Adrenal gland (tissue), 12 donors: ENCODE results near the gene LMNTD1. TPM values are rescaled to one million over a fixed set of nuclear protein-coding genes. Genes with fewer than 3 reads are reported as not detected.

Experiments
- DNase-seq, 7 donors: peaks; one replicate each; pipeline ENCODE4 v3.0.0-alpha.2; 2019 to 2020
- H3K27ac ChIP-seq, 5 donors: fragments of 200-600 bp; sonication (generic) in 4 of 5; 1 replicate in 3 of 5; 2 replicates in 2 of 5; pipeline versions ENCODE4 v1.5.1 to v1.8.0; 2016 to 2020; ENCODE audit warnings: mild to moderate bottlenecking in 1 of 5
- H3K27me3 ChIP-seq: fragments of 200-600 bp; 2 replicates; pipeline ENCODE4 v1.8.0; 2021
- H3K36me3 ChIP-seq, 2 donors: fragments of 200-600 bp; replicated peaks in 1 of 2; 1 replicate in 1 of 2; 2 replicates in 1 of 2; pipeline versions ENCODE4 v1.5.1 to v1.8.0; 2018 to 2022
- H3K4me1 ChIP-seq, 2 donors: fragments of 200-600 bp; replicated peaks in 1 of 2; 1 replicate in 1 of 2; 2 replicates in 1 of 2; pipeline versions ENCODE4 v1.5.1 to v1.8.0; 2018 to 2021
- H3K4me3 ChIP-seq, 4 donors: fragments of 200-600 bp; sonication (generic) in 3 of 4; one replicate each; pipeline ENCODE4 v1.5.1; 2016 to 2018
- H3K9me3 ChIP-seq, 3 donors: fragments of 200-600 bp; sonication (generic) in 1 of 3; replicated peaks in 1 of 3; 1 replicate in 2 of 3; 2 replicates in 1 of 3; pipeline versions ENCODE4 v1.5.1 to v1.8.0; 2016 to 2021
- POLR2A ChIP-seq, 2 donors: fragments of 450-650 bp; IDR thresholded peaks; one replicate each; pipeline ENCODE4 v1.6.1; 2017; ENCODE audit warnings: antibody characterized with exemption in 2 of 2, mild to moderate bottlenecking in 2 of 2, moderate library complexity in 1 of 2
- WGBS, 4 donors: extraction: QIAGEN DNeasy Blood & Tissue Kit in 2 of 4; methylation state at CpG; one replicate each; pipeline versions ENCODE4 v1.1.5 to v1.1.7; 2013 to 2017; 5-methylcytosine and 5-hydroxymethylcytosine counted together
- intact Hi-C, 2 donors: fragments of 100-400 bp; cut with DNase I; formaldehyde crosslinking; loops; one replicate each; pipeline versions ENCODE4 v1.14.1 to v1.15.0; 2022 to 2023
- polyA plus RNA-seq, 3 donors: library from polyadenylated mRNA; stranded (reverse); fragments of 200-250 nt in 2 of 3; fragments of 350-450 nt in 1 of 3; fragmentation: Illumina TruSeq in 1 of 3; extraction: RNeasy Lipid Tissue Mini Kit (QIAGEN cat#74804) in 1 of 3; gene quantifications; one replicate each; pipeline ENCODE4 v1.2.3, GENCODE V29; 2013 to 2014
- total RNA-seq, 9 donors: library from RNA; depleted of rRNA in 4 of 9; stranded (reverse); fragments of >200 nt in 4 of 9; fragments of 120-200 nt in 1 of 9; fragmentation: NEBNext Ultra II Directional in 1 of 9; extraction: Animal tissue kit (Norgen Biotek cat#: 25700) in 1 of 9; gene quantifications; one replicate each; pipeline versions ENCODE4 v1.1.0 to v1.2.4, GENCODE V29; 2013 to 2023
- TF ChIP-seq, protein P1 (sequence below), 6 experiments: fragments of 450-650 bp in 4 of 6; fragments of 200-600 bp in 2 of 6; sonication (generic) in 1 of 6; IDR thresholded peaks; 1 replicate in 5 of 6; 2 replicates in 1 of 6; pipeline versions ENCODE4 v1.5.1 to v1.8.0; 2016 to 2021; ENCODE audit warnings: antibody characterized with exemption in 6 of 6, mild to moderate bottlenecking in 2 of 6, moderate library complexity in 1 of 6
- donor health status: healthy with polysubstance abuse.
- donor health status: Bipolar disorder and iron deficiency.
- donor health status: DM: yes; HTN: yes; CAD: no.
- donor health status: DM: no; HTN: no; CAD: no.
- donor health status: DM: no; HTN: no; CAD: no.
- donor health status: DM: yes; HTN: yes; CAD: no.

LMNTD1 gene
- total and polyA plus RNA-seq, 12 donors = 0.27 to 4.9 (median 0.46) TPM; not detected in 9

DNA sequence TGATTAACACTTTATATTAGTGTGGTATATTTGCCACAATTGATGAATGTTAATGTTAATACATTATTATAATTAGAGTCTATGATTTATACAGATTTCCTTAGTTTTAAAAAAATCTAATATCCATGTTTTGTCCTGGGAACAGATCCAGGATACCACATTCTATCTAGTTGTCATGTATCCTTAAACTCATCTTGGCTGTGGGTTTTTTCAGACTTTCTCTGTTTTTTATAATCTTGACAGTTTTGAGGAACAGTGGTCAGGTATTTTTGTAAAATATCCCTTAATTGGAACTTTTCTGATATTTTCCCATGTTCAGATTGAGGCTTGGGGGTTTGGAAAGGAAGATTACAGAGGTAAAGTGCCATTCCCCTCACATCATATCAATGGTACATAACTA, 104.1 kb downstream of the LMNTD1 start:
- intact Hi-C loops = no loop called here
- no peak for DNase-seq
- Histone ChIP-seq H3K36me3 (no peaks in the 10 kb centered on the region), H3K9me3 (no peaks in the 10 kb centered on the region), H3K4me1 (no peaks in the 10 kb centered on the region), H3K27me3 (peaks cover 5% of the 10 kb centered on the region), H3K27ac (no peak overlapping the region), H3K4me3 (no peak overlapping the region)
- TF ChIP-seq, protein P1, sequence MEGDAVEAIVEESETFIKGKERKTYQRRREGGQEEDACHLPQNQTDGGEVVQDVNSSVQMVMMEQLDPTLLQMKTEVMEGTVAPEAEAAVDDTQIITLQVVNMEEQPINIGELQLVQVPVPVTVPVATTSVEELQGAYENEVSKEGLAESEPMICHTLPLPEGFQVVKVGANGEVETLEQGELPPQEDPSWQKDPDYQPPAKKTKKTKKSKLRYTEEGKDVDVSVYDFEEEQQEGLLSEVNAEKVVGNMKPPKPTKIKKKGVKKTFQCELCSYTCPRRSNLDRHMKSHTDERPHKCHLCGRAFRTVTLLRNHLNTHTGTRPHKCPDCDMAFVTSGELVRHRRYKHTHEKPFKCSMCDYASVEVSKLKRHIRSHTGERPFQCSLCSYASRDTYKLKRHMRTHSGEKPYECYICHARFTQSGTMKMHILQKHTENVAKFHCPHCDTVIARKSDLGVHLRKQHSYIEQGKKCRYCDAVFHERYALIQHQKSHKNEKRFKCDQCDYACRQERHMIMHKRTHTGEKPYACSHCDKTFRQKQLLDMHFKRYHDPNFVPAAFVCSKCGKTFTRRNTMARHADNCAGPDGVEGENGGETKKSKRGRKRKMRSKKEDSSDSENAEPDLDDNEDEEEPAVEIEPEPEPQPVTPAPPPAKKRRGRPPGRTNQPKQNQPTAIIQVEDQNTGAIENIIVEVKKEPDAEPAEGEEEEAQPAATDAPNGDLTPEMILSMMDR (IDR thresholded peaks at IDR 0.05) = no peak
- TF ChIP-seq POLR2A (IDR thresholded peaks at IDR 0.05) = no peak

DNA sequence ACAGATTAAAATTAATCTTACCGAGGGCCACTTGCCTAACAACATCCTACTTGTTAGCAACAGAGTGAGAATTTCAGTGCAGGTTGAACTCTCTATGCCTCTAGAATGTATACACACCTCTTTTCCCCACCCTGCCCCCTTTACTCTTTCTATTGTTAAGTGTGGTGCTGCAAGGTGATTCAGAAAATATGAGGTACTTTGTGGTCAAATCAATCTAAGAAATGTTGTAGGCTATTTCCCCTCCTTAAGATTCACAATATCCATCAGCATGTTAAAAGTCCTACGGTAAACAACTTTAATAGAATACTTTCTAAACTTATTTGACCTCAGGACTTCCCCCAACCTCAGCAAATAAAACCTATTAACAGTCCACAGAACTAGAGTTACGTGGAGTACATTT, 106.0 kb downstream of the LMNTD1 start:
- intact Hi-C loops = no loop called here
- H3K9me3 ChIP-seq = no peaks in the 10 kb centered on the region
- H3K4me1 ChIP-seq = no peaks in the 10 kb centered on the region
- TF ChIP-seq, protein P1 (IDR thresholded peaks at IDR 0.05) = no peak
- no peak for TF ChIP-seq POLR2A (IDR thresholded peaks at IDR 0.05)
- 80 to 85% (median 81%) methylated on average over 3 of the region's 3 CpGs for WGBS, 4 donors
- no peak overlapping the region for H3K4me3 ChIP-seq
- H3K27me3 ChIP-seq = peaks cover 5% of the 10 kb centered on the region
- no peaks in the 10 kb centered on the region for H3K36me3 ChIP-seq
- DNase-seq = no peak
- no peak overlapping the region for H3K27ac ChIP-seq

DNA sequence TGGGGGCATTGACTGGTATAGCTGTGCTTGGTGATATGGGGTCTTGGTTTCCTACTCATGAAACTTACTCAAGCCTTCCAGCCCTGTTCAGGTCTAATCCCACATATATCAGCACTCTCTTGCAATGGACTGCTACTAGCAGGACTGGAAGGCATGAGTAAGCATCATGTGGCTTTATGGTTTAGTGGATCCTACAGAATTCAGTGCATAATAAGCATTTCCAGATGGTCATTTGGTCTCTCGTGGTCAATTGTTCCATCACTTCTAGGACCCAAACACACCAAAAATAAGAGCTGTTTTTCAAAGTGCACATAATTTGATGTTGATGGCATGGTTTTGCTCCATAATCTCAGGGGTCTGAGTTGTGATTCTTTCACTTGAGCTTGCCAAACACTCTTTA, 114.4 kb downstream of the LMNTD1 start:
- TF ChIP-seq, protein P1 (IDR thresholded peaks at IDR 0.05) = no peak
- TF ChIP-seq POLR2A (IDR thresholded peaks at IDR 0.05) = no peak

DNA sequence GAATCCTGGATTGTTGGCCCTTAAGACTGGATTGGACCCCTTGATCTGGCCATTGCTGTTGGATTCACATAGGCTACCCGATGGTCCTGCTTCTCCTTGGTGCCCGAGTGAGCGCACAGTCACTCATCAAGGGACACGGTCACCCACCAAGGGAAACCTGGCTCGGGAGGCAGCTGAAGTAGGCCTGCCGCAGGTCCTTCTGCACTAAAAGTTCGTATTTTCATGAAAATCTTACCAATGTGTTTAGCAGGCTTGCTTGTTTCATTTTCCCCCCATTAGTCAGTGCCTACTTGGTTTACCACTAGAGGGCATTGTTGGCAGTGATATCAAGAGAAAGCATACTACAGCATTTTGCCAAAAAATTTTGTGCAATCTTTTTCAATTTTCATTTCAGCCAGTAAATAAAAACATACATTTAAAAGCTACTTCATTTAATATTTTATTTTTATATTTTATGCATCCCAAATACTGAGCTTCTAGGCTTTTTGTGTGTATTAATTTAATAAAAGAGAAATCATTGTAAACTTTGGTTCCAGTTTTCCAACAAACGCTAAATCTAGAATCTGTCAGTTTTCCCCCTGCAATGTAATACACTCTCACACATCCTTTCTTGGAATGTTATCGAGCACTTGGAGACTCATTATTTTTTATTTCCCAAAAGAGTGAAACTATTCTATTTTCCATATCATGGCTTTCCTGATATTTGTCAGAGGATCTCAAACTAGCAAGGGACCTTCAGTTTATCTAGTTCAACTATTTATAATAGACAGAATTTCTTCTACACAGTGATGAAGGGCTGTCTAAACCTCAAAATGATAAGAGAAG, 116.7 kb downstream of the LMNTD1 start:
- WGBS, 4 donors = 35 to 44% (median 39%) methylated on average over 9 of the region's 9 CpGs
- DNase-seq = peak in 6 of 7 donors; percentile 35 to 61 (median 53)
- Histone ChIP-seq H3K27ac (peak overlapping the region in 2 of 5 donors; percentile 40 to 69), H3K36me3 (no peaks in the 10 kb centered on the region), H3K9me3 (no peaks in the 10 kb centered on the region), H3K4me3 (peak overlapping the region in 2 of 4 donors; percentile 28 to 54), H3K27me3 (no peaks in the 10 kb centered on the region), H3K4me1 (peaks cover 0 to 6% of the 10 kb centered on the region in 2 donors)
- TF ChIP-seq, protein P1 (IDR thresholded peaks at IDR 0.05) = peak; percentile 76 to 89 (median 84)
- TF ChIP-seq POLR2A (IDR thresholded peaks at IDR 0.05) = no peak
- intact Hi-C loops = loop anchor here in 1 of 2 donors (10.0 kb wide), 1 partner anchor 118 kb away; the partner anchor contains the start of gene LMNTD1

More for the DNA sequence above, 114.4 kb downstream of the LMNTD1 start:
- no peak for DNase-seq
- no peak overlapping the region for H3K27ac ChIP-seq
- no peaks in the 10 kb centered on the region for H3K27me3 ChIP-seq
- no peak overlapping the region for H3K4me3 ChIP-seq
- H3K9me3 ChIP-seq = no peaks in the 10 kb centered on the region
- WGBS, 4 donors = 85 to 94% (median 87%) methylated on average over 1 of the region's 1 CpG
- peaks cover 0 to 6% of the 10 kb centered on the region in 2 donors for H3K4me1 ChIP-seq
- H3K36me3 ChIP-seq = no peaks in the 10 kb centered on the region
- intact Hi-C loops = loop anchor here in 1 of 2 donors (10.0 kb wide), 1 partner anchor 116 kb away; the partner anchor contains the start of gene LMNTD1
